ENCODE results near the gene DHRS4. TPM values are rescaled to one million over a fixed set of nuclear protein-coding genes. Genes with fewer than 3 reads are reported as not detected.
"Not testable (repeated sequence)": the region's sequence is repeated elsewhere in the genome, so short reads cannot be mapped to it uniquely, and the experiment has no call there.

DHRS4 gene
- total RNA-seq, 2 experiments from 2014 or later = 18.7 to 18.8 TPM

DNA sequence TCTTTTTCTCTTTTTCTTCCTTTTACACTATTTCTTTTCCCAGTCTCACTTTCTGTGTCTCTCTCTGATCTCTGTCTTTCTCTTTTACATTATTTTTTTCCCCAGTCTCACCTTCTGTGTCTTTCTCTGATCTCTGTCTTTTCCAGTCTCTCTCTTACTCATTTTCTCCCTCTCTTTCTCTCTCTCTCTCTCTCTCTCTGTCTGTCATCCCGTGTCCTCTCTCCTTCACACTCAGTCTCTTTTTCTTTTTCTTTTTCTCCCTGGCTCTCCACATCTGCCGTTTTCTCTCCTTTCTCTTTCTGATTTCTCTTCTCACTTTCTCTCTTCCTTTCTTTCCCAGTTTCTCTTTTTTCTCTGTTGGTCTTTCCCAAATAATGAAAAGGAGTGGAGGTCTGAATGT lies 57.5 kb downstream of the DHRS4 start:
- Histone ChIP-seq H3K36me3 (ENCODE audit: insufficient read depth, low read length) (no peaks in the 10 kb centered on the region), H3K79me2 (ENCODE audit: insufficient read depth, low read depth, low read length) (no peaks in the 10 kb centered on the region), H3K27ac (ENCODE audit: low read depth, low read length, poor library complexity, severe bottlenecking) (no peak overlapping the region), H4K20me1 (ENCODE audit: insufficient read depth, low read length) (no peaks in the 10 kb centered on the region), H3K4me1 (ENCODE audit: insufficient read depth, low read length, poor library complexity, severe bottlenecking) (peaks cover 16% of the 10 kb centered on the region), H3K9me3 (ENCODE audit: low read length) (no peaks in the 10 kb centered on the region), H3K4me2 (ENCODE audit: low read length) (peak overlapping the region; percentile 50), H2AFZ (ENCODE audit: low read length) (no peak overlapping the region), H3K9me2 (ENCODE audit: insufficient read depth, low read length) (no peaks in the 10 kb centered on the region), H3K4me3 (ENCODE audit: low read depth, low read length, poor library complexity, severe bottlenecking) (no peak overlapping the region)
- ChIA-PET POLR2A (interaction anchor here (0.6 to 1.0 kb wide), 4 partner anchors 70 to 1259 kb away, joined by 3 to 4 read pairs (median 3); partner anchors contain the start of gene PCK2), CTCF (ENCODE audit: unreplicated experiment) (no interaction called here)
- DNase-seq (ENCODE audit: low spot score) = no peak
- BruUV-seq (replicated peaks) = no TSS peak
- intact Hi-C loops (cut with micrococcal nuclease; ENCODE audit: unreplicated experiment) = loop anchor here (5.0 kb wide), 2 partner anchors 231 to 286 kb away; partner anchors contain the start of genes DHRS1, NOP9 and TINF2
- TF ChIP-seq EZH2phosphoT487 (IDR thresholded peaks at IDR 0.05; ENCODE audit: borderline replicate concordance, low read depth, low read length) = no peak
- TF ChIP-seq, protein P1, sequence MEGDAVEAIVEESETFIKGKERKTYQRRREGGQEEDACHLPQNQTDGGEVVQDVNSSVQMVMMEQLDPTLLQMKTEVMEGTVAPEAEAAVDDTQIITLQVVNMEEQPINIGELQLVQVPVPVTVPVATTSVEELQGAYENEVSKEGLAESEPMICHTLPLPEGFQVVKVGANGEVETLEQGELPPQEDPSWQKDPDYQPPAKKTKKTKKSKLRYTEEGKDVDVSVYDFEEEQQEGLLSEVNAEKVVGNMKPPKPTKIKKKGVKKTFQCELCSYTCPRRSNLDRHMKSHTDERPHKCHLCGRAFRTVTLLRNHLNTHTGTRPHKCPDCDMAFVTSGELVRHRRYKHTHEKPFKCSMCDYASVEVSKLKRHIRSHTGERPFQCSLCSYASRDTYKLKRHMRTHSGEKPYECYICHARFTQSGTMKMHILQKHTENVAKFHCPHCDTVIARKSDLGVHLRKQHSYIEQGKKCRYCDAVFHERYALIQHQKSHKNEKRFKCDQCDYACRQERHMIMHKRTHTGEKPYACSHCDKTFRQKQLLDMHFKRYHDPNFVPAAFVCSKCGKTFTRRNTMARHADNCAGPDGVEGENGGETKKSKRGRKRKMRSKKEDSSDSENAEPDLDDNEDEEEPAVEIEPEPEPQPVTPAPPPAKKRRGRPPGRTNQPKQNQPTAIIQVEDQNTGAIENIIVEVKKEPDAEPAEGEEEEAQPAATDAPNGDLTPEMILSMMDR (conservative IDR thresholded peaks at IDR 0.05; ENCODE audit: low read length) = no peak

DNA sequence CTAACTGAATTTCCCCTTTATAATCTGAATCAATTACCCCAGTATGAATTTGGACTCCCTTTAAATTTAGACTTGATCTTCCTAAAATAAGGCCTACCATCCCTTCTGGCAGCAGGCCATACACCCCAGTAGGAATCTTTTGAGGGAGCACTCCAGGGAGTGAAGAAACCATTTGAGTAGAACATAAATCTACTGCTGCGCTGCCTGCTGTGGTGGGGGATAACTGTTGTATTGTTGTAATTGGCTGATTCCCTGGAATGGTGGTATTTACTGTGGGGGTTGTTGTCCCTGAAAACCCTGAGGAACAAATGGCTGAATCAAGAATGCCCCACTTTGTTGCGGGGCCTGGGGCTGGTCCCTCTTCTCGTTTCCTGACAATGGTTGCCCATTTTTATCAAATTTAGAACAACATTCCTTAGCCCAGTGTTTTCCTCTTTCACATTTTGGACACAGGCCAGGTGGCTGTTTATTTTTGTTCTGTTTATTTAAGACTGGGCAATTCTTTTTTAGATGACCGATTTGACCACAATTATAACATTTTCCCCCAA lies 59.2 kb downstream of the DHRS4 start:
- CTCF ChIA-PET (ENCODE audit: unreplicated experiment); H2AFZ ChIP-seq (ENCODE audit: low read length); H3K9me3 ChIP-seq (ENCODE audit: low read length); H3K9me2 ChIP-seq (ENCODE audit: insufficient read depth, low read length); DNase-seq (ENCODE audit: low spot score); H3K27ac ChIP-seq (ENCODE audit: low read depth, low read length, poor library complexity, severe bottlenecking); H4K20me1 ChIP-seq (ENCODE audit: insufficient read depth, low read length); H3K4me2 ChIP-seq (ENCODE audit: low read length); BruUV-seq (replicated peaks); H3K79me2 ChIP-seq (ENCODE audit: insufficient read depth, low read depth, low read length); H3K36me3 ChIP-seq (ENCODE audit: insufficient read depth, low read length); H3K4me3 ChIP-seq (ENCODE audit: low read depth, low read length, poor library complexity, severe bottlenecking): not testable (repeated sequence)
- POLR2A ChIA-PET = interaction anchor here (0.6 kb wide), 1 partner anchor 157 kb away, joined by 4 read pairs; no protein-coding TSS in a partner anchor
- intact Hi-C loops (cut with micrococcal nuclease; ENCODE audit: unreplicated experiment) = loop anchor here (5.0 kb wide), 2 partner anchors 230 to 285 kb away; partner anchors contain the start of genes DHRS1, NOP9 and TINF2
- H3K4me1 ChIP-seq (ENCODE audit: insufficient read depth, low read length, poor library complexity, severe bottlenecking) = peaks cover 16% of the 10 kb centered on the region

GRCh38 chr14:24013654-24014514 lies 60.3 kb downstream of the DHRS4 start:
- peaks cover 12% of the 10 kb centered on the region for H3K4me1 ChIP-seq (ENCODE audit: insufficient read depth, low read length, poor library complexity, severe bottlenecking)
- H3K9me3 ChIP-seq (ENCODE audit: low read length) = no peaks in the 10 kb centered on the region
- BruUV-seq (replicated peaks) = no TSS peak
- intact Hi-C loops (cut with micrococcal nuclease; ENCODE audit: unreplicated experiment) = loop anchor here (1.0 to 5.0 kb wide), 7 partner anchors 40 to 283 kb away; partner anchors contain the start of genes DHRS1, IRF9, NOP9 and PCK2
- H3K36me3 ChIP-seq (ENCODE audit: insufficient read depth, low read length) = no peaks in the 10 kb centered on the region
- H2AFZ ChIP-seq (ENCODE audit: low read length) = no peak overlapping the region
- H3K9me2 ChIP-seq (ENCODE audit: insufficient read depth, low read length) = no peaks in the 10 kb centered on the region
- H3K4me3 ChIP-seq (ENCODE audit: low read depth, low read length, poor library complexity, severe bottlenecking) = no peak overlapping the region
- H3K4me2 ChIP-seq (ENCODE audit: low read length) = no peak overlapping the region
- TF ChIP-seq EZH2phosphoT487 (IDR thresholded peaks at IDR 0.05; ENCODE audit: borderline replicate concordance, low read depth, low read length) = no peak
- TF ChIP-seq, protein P1 (conservative IDR thresholded peaks at IDR 0.05; ENCODE audit: low read length) = peak; percentile 90
- ChIA-PET CTCF (ENCODE audit: unreplicated experiment) (interaction anchor here (1.0 kb wide), 1 partner anchor 95 kb away, joined by 3 read pairs; no protein-coding TSS in a partner anchor), POLR2A (no interaction called here)
- no peaks in the 10 kb centered on the region for H3K79me2 ChIP-seq (ENCODE audit: insufficient read depth, low read depth, low read length)
- DNase-seq (ENCODE audit: low spot score) = peak; percentile 82
- no peak overlapping the region for H3K27ac ChIP-seq (ENCODE audit: low read depth, low read length, poor library complexity, severe bottlenecking)
- H4K20me1 ChIP-seq (ENCODE audit: insufficient read depth, low read length) = no peaks in the 10 kb centered on the region

GRCh38 chr14:24015745-24016144 lies 62.2 kb downstream of the DHRS4 start:
- H3K4me1 ChIP-seq (ENCODE audit: insufficient read depth, low read length, poor library complexity, severe bottlenecking); H3K27ac ChIP-seq (ENCODE audit: low read depth, low read length, poor library complexity, severe bottlenecking); BruUV-seq (replicated peaks); H2AFZ ChIP-seq (ENCODE audit: low read length); H3K36me3 ChIP-seq (ENCODE audit: insufficient read depth, low read length); H3K4me3 ChIP-seq (ENCODE audit: low read depth, low read length, poor library complexity, severe bottlenecking); H3K9me3 ChIP-seq (ENCODE audit: low read length); H3K4me2 ChIP-seq (ENCODE audit: low read length); POLR2A ChIA-PET; H3K79me2 ChIP-seq (ENCODE audit: insufficient read depth, low read depth, low read length); intact Hi-C loops (cut with micrococcal nuclease; ENCODE audit: unreplicated experiment); CTCF ChIA-PET (ENCODE audit: unreplicated experiment); H4K20me1 ChIP-seq (ENCODE audit: insufficient read depth, low read length); DNase-seq (ENCODE audit: low spot score); H3K9me2 ChIP-seq (ENCODE audit: insufficient read depth, low read length): not testable (repeated sequence)
